A549 (cell line): ENCODE data around the gene LRRC4C. TPM values are rescaled to one million over a fixed set of nuclear protein-coding genes. Genes with fewer than 3 reads are reported as not detected.

Source experiments
- ATAC-seq, 2 experiments: fragments of 200-7000 bp in 1 of 2; fragments of >200 bp in 1 of 2; cut with Nextera tagmentation in 1 of 2; cut with Tn5 transposase in 1 of 2; 3 replicates each; pipeline versions ENCODE4 v1.8.0 to v1.9.1; 2018 to 2020; ENCODE audit warnings: mild to moderate bottlenecking in 1 of 2, moderate library complexity in 1 of 2
- CTCF ChIA-PET: fragments of 300-600 bp; sonication (Branson Sonifier 250); formaldehyde crosslinking; extraction: SDS; loops from one replicate; lab custom pipeline; 2021; ENCODE audit warnings: antibody characterized with exemption, inconsistent platforms; lab: Yijun Ruan, JAX
- POLR2A ChIA-PET: fragments of 350-600 bp; formaldehyde crosslinking; extraction: SDS; loops from one replicate; lab custom pipeline; 2021; ENCODE audit warnings: antibody characterized with exemption, inconsistent platforms; lab: Yijun Ruan, JAX
- DNase-seq, 2 experiments: peaks; one replicate each; pipeline versions ENCODE4 v3.0.0 to v3.0.0-alpha.2; 2011 to 2016; ENCODE audit warnings: low read depth in 1 of 2, low spot score in 1 of 2
- FAIRE-seq: peaks from 2 replicates; lab custom pipeline; 2011; peaks lifted over from hg19 to GRCh38; lab: Jason Lieb, UNC
- H3K27ac ChIP-seq, 2 experiments: fragments of >200 bp; sonication (Bioruptor Twin); formaldehyde crosslinking; 3 replicates each; pipeline ENCODE4 v1.5.1; 2016 to 2017
- H3K4me1 ChIP-seq: fragments of >200 bp; sonication (Bioruptor Twin); formaldehyde crosslinking; 3 replicates; pipeline ENCODE4 v1.6.1; 2016
- H3K4me2 ChIP-seq: fragments of >200 bp; sonication (Bioruptor Twin); formaldehyde crosslinking; 3 replicates; pipeline ENCODE4 v1.6.1; 2016
- H3K4me3 ChIP-seq: fragments of >200 bp; sonication (Bioruptor Twin); formaldehyde crosslinking; 3 replicates; pipeline ENCODE4 v1.5.1; 2016
- H3K9me3 ChIP-seq: fragments of >200 bp; sonication (Bioruptor Twin); formaldehyde crosslinking; 3 replicates; pipeline ENCODE4 v1.6.1; 2016
- BCL3 ChIP-seq: fragments of >200 bp; sonication (Bioruptor Twin); formaldehyde crosslinking; IDR thresholded peaks from 3 replicates; pipeline ENCODE4 v1.6.1; 2016
- CEBPB ChIP-seq, 2 experiments: fragments of >200 bp in 1 of 2; sonication (Bioruptor Twin) in 1 of 2; formaldehyde crosslinking in 1 of 2; IDR thresholded peaks; 2 replicates each; pipeline ENCODE4 v1.6.1; 2012 to 2016
- CHD2 ChIP-seq: fragments of 150-350 bp; IDR thresholded peaks from 2 replicates; pipeline ENCODE4 v1.6.1; 2014; ENCODE audit warnings: low read length; ENCODE audit not compliant: partially characterized antibody
- CHD4 ChIP-seq: fragments of 200-600 bp; sonication (generic); IDR thresholded peaks from 2 replicates; pipeline ENCODE4 v1.6.1; 2016; ENCODE audit warnings: antibody characterized with exemption, mild to moderate bottlenecking, borderline replicate concordance
- CTCF ChIP-seq: fragments of >200 bp; sonication (Bioruptor Twin); formaldehyde crosslinking; IDR thresholded peaks from 3 replicates; pipeline ENCODE4 v1.5.1; 2016
- EHF ChIP-seq: fragments of 250-450 bp; sonication (Bioruptor Pico); IDR thresholded peaks from 2 replicates; pipeline ENCODE4 v1.5.0; 2020; ENCODE audit warnings: mild to moderate bottlenecking
- EHMT2 ChIP-seq: fragments of 200-600 bp; sonication (generic); IDR thresholded peaks from 2 replicates; pipeline ENCODE4 v1.6.1; 2016; ENCODE audit warnings: antibody characterized with exemption, low read depth, mild to moderate bottlenecking, moderate library complexity
- ELK1 ChIP-seq: fragments of 150-350 bp; IDR thresholded peaks from 2 replicates; pipeline ENCODE4 v1.6.1; 2014; ENCODE audit warnings: low read depth, mild to moderate bottlenecking, low read length
- FOSB ChIP-seq: fragments of 250-450 bp; sonication (Bioruptor Pico); IDR thresholded peaks from 2 replicates; pipeline ENCODE4 v1.5.0; 2020; ENCODE audit warnings: mild to moderate bottlenecking, moderate library complexity
- FOSL2 ChIP-seq, 2 experiments: fragments of 450-650 bp in 1 of 2; fragments of >200 bp in 1 of 2; sonication (Bioruptor Twin) in 1 of 2; formaldehyde crosslinking; IDR thresholded peaks; 2 replicates each; pipeline versions ENCODE4 v1.5.0 to v1.6.1; 2016 to 2020; ENCODE audit warnings: mild to moderate bottlenecking in 1 of 2, moderate library complexity in 1 of 2
- HES2 ChIP-seq: fragments of >200 bp; sonication (Bioruptor Twin); formaldehyde crosslinking; IDR thresholded peaks from 2 replicates; pipeline ENCODE4 v1.6.1; 2016
- HMGXB4 ChIP-seq: fragments of 250-450 bp; sonication (Bioruptor Pico); IDR thresholded peaks from 2 replicates; pipeline ENCODE4 v1.5.0; 2021; ENCODE audit warnings: mild to moderate bottlenecking, moderate library complexity, borderline replicate concordance
- HOXA7 ChIP-seq: fragments of 250-450 bp; sonication (Bioruptor Pico); IDR thresholded peaks from 2 replicates; pipeline ENCODE4 v1.5.0; 2020; ENCODE audit warnings: mild to moderate bottlenecking, moderate library complexity
- HOXB13 ChIP-seq: fragments of 250-450 bp; sonication (Bioruptor Pico); IDR thresholded peaks from 2 replicates; pipeline ENCODE4 v1.5.0; 2020; ENCODE audit warnings: low read depth, mild to moderate bottlenecking, moderate library complexity
- HOXB5 ChIP-seq: fragments of 250-450 bp; sonication (Bioruptor Pico); IDR thresholded peaks from 2 replicates; pipeline ENCODE4 v1.5.0; 2020; ENCODE audit warnings: mild to moderate bottlenecking, moderate library complexity
- JUN ChIP-seq, 2 experiments: fragments of >200 bp; sonication (Bioruptor Twin); formaldehyde crosslinking; IDR thresholded peaks; 2 replicates in 1 of 2; 3 replicates in 1 of 2; pipeline ENCODE4 v1.6.1; 2016 to 2017
- MAFK ChIP-seq: fragments of 450-650 bp; IDR thresholded peaks from 2 replicates; pipeline ENCODE4 v1.6.1; 2014; ENCODE audit not compliant: partially characterized antibody
- MAX ChIP-seq: IDR thresholded peaks from 2 replicates; pipeline ENCODE4 v1.6.1; 2012
- MYC ChIP-seq: IDR thresholded peaks from 2 replicates; pipeline ENCODE4 v1.6.1; 2012; ENCODE audit warnings: mild to moderate bottlenecking, inconsistent platforms, low read length, improper control_type of control experiment, borderline replicate concordance
- NR3C1 ChIP-seq: fragments of >200 bp; sonication (Bioruptor Twin); formaldehyde crosslinking; IDR thresholded peaks from 3 replicates; pipeline ENCODE4 v1.6.1; 2017
- PHF8 ChIP-seq: fragments of 200-600 bp; sonication (generic); IDR thresholded peaks from 2 replicates; pipeline ENCODE4 v1.6.1; 2016; ENCODE audit warnings: low read depth, mild to moderate bottlenecking, antibody characterized with exemption, moderate library complexity, borderline replicate concordance
- POLR2AphosphoS2 ChIP-seq: conservative IDR thresholded peaks from 2 replicates; pipeline ENCODE4 v1.6.1; 2012; ENCODE audit warnings: low read length, improper control_type of control experiment, inconsistent platforms
- RARB ChIP-seq: fragments of 250-450 bp; sonication (Bioruptor Pico); IDR thresholded peaks from 2 replicates; pipeline ENCODE4 v1.8.0; 2021; ENCODE audit warnings: mild to moderate bottlenecking, moderate library complexity
- RFX5 ChIP-seq: fragments of 450-650 bp; IDR thresholded peaks from 2 replicates; pipeline ENCODE4 v1.7.1; 2014; ENCODE audit warnings: antibody characterized with exemption, mild to moderate bottlenecking, moderate library complexity
- ZFP36 ChIP-seq: fragments of 450-650 bp; IDR thresholded peaks from 2 replicates; pipeline ENCODE4 v1.6.1; 2014; ENCODE audit warnings: borderline replicate concordance; ENCODE audit not compliant: partially characterized antibody
- ZSCAN20 ChIP-seq: fragments of 250-450 bp; sonication (Bioruptor Pico); IDR thresholded peaks from 2 replicates; pipeline ENCODE4 v1.8.0; 2022; ENCODE audit warnings: mild to moderate bottlenecking, moderate library complexity
- WGBS: methylation state at CpG from one replicate; pipeline ENCODE4 v1.1.6; 2017; ENCODE audit errors: missing lambda C conversion rate; 5-methylcytosine and 5-hydroxymethylcytosine counted together
- polyA plus RNA-seq, 4 experiments: library from polyadenylated mRNA; depleted of rRNA in 3 of 4; stranded (reverse); fragments of >200 nt; fragmentation: RNase III in 1 of 4; extraction: RNeasy Plus Mini Kit Qiagen cat#74134 plus additional on column Dnase treatment in 1 of 4; gene quantifications; 2 replicates in 3 of 4; 3 replicates in 1 of 4; pipeline ENCODE4 v1.2.3, GENCODE V29; 2011 to 2017

LRRC4C gene
- polyA plus RNA-seq, 2 of the 4 experiments (the other 2 are of a cell fraction), result not detected

- FAIRE-seq, result no peak
Observed at GRCh38 chr11:40175980-40176379, 1283.5 kb downstream of the LRRC4C start.

GRCh38 chr11:40170078-40170477, 1289.4 kb downstream of the LRRC4C start:
- ChIA-PET CTCF (no interaction called here), POLR2A (no interaction called here)
- no peaks in the 10 kb centered on the region for H3K9me3 ChIP-seq
- FAIRE-seq, result no peak
- no peak for TF ChIP-seq HOXB13 (CRISPR knock-in tag)
- no peak for TF ChIP-seq FOSB (CRISPR knock-in tag)
- TF ChIP-seq HES2, result no peak
- no peak for TF ChIP-seq ELK1
- TF ChIP-seq HOXB5 (CRISPR knock-in tag), result no peak
- no peak for TF ChIP-seq PHF8
- TF ChIP-seq RFX5, result no peak
- TF ChIP-seq POLR2AphosphoS2, result no peak
- TF ChIP-seq ZSCAN20, result no peak
- TF ChIP-seq EHMT2, result no peak
- TF ChIP-seq RARB (CRISPR knock-in tag), result no peak
- no peak for TF ChIP-seq ZFP36
- H3K4me3 ChIP-seq, result no peak overlapping the region
- WGBS, result 6% methylated on average over 2 of the region's 2 CpGs
- no peaks in the 10 kb centered on the region for H3K4me1 ChIP-seq
- no peak overlapping the region for H3K4me2 ChIP-seq
- no peak overlapping the region for H3K27ac ChIP-seq
- no peak for DNase-seq
- no peak for ATAC-seq

More at GRCh38 chr11:40175980-40176379, 1283.5 kb downstream of the LRRC4C start:
- Histone ChIP-seq H3K4me3 (no peak overlapping the region), H3K4me1 (no peaks in the 10 kb centered on the region), H3K9me3 (no peaks in the 10 kb centered on the region), H3K4me2 (no peak overlapping the region), H3K27ac (no peak overlapping the region)
- WGBS, result 82% methylated on average over 3 of the region's 3 CpGs
- POLR2A ChIA-PET, result no interaction called here
- TF ChIP-seq HMGXB4 (CRISPR knock-in tag) (no peak), MAFK (no peak), CHD2 (no peak), HOXB5 (CRISPR knock-in tag) (no peak), RFX5 (no peak), BCL3 (no peak), CEBPB (IDR thresholded peaks at IDR 0.05) (no peak), HES2 (no peak), FOSL2 (IDR thresholded peaks at IDR 0.05) (no peak), FOSL2 (CRISPR knock-in tag; IDR thresholded peaks at IDR 0.05) (no peak), CTCF (no peak), NR3C1 (no peak), HOXA7 (no peak), FOSB (CRISPR knock-in tag) (no peak), MYC (no peak), HOXB13 (CRISPR knock-in tag) (no peak), MAX (no peak), EHF (CRISPR knock-in tag) (no peak), CHD4 (no peak), JUN (IDR thresholded peaks at IDR 0.05) (no peak)
- CTCF ChIA-PET, result no interaction called here
- ATAC-seq (no peak), DNase-seq (no peak)
